ENCODE results near the gene EMC1. TPM values are rescaled to one million over a fixed set of nuclear protein-coding genes. Genes with fewer than 3 reads are reported as not detected.

EMC1 gene
- total and polyA plus RNA-seq, 2 donors (not counting 3 experiments of a cell fraction or from before 2014, with no cell fraction given), result 77.5 to 164 TPM

DNA sequence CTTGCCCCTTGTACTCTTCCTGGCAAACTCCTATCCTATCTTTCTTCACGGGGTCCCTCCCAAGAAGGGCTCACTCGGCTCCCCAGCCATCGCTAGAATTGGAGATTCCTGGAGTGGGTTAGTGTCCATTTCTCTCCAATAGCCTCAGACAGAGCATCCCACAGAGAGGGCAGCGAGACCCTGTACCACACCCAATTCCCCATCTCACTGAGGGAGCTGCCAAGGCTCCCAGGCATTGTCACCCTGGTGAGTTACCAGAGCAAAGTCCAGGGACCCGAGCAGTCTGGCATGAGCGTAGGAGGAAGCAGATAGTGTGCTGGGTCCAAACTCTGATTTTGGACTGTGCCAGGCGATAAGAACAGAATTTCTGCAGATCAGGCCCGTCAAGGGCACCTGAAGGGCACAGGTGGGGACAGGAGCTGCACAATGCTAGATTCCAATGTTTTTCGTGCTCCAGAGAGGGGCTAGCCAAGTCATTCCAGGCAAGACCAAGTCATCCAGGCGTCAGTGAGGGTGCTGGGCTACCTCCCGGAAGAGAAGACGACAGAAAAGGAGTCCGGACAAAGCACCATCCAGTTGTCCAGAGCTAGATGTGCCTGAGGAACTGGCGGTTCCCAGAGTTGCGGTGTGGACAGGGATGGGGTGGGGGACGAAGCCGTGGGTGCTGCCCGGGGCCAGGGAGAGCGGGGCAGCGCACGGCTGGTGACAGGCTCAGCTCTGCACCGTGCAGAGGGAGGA, 22.0 kb upstream of the EMC1 start:
- intact Hi-C loops (cut with micrococcal nuclease), result loop anchor here (5.0 kb wide), 1 partner anchor 379 kb away; no protein-coding TSS in a partner anchor
- FAIRE-seq, result no peak
- BruUV-seq (replicated peaks), result no TSS peak

More for the DNA sequence above, 22.0 kb upstream of the EMC1 start:
- no peak overlapping the region for H3K4me2 ChIP-seq (ENCODE audit: insufficient read depth, low read length)
- no peak overlapping the region for H3K9ac ChIP-seq (replicated peaks; ENCODE audit: extremely low read depth, insufficient read depth, low read length)
- dilution Hi-C loops (cut with MboI; ENCODE audit: extremely low pct_ligation_motif_present, low sequenced_read_pairs), result no loop called here
- H3K27me3 ChIP-seq (ENCODE audit: control insufficient read depth in 2 of 2, insufficient read depth in 2 of 2, low read length in 2 of 2), result peaks cover 2 to 7% of the 10 kb centered on the region in 2 experiments
- no peaks in the 10 kb centered on the region for H3K9me1 ChIP-seq (replicated peaks; ENCODE audit: control insufficient read depth, extremely low read depth, insufficient read depth, low read length)
- no peaks in the 10 kb centered on the region for H3K36me3 ChIP-seq (ENCODE audit: control insufficient read depth in 2 of 2, extremely low read depth in 1 of 2, insufficient read depth in 2 of 2, low read length in 2 of 2)
- CTCF ChIA-PET, result no interaction called here
- DNase-seq (ENCODE audit: low read depth, low spot score), result no peak
- no peak overlapping the region for H3K4me3 ChIP-seq (replicated peaks in 1 of 3; ENCODE audit: insufficient read depth in 1 of 3, low read depth in 1 of 3, low read length in 3 of 3)
- H3K9me3 ChIP-seq (replicated peaks; ENCODE audit: control insufficient read depth, insufficient read depth, low read length), result no peaks in the 10 kb centered on the region
- H3K79me2 ChIP-seq (ENCODE audit: control insufficient read depth, insufficient read depth, low read length), result no peaks in the 10 kb centered on the region
- H4K20me1 ChIP-seq (replicated peaks; ENCODE audit: control insufficient read depth, extremely low read depth, insufficient read depth, low read length), result no peaks in the 10 kb centered on the region
- POLR2A ChIA-PET, result no interaction called here
- no peak overlapping the region for H2AFZ ChIP-seq (ENCODE audit: low read depth, low read length)
- no peaks in the 10 kb centered on the region for H3K4me1 ChIP-seq (ENCODE audit: control insufficient read depth, extremely low read depth, insufficient read depth, low read length)
- no peak for TF ChIP-seq FOS (IDR thresholded peaks at IDR 0.05; ENCODE audit: borderline replicate concordance, insufficient read depth, low read length)
- no peak for TF ChIP-seq GATA2 (IDR thresholded peaks at IDR 0.05; ENCODE audit: insufficient read depth, insufficient read length, low read depth, low read length)
- TF ChIP-seq, protein P1, sequence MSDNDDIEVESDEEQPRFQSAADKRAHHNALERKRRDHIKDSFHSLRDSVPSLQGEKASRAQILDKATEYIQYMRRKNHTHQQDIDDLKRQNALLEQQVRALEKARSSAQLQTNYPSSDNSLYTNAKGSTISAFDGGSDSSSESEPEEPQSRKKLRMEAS (IDR thresholded peaks at IDR 0.05; ENCODE audit: insufficient read depth, insufficient read length), result no peak
- no peak for TF ChIP-seq POLR2A (IDR thresholded peaks at IDR 0.05; ENCODE audit: low read depth, low read length)
- TF ChIP-seq JUN (IDR thresholded peaks at IDR 0.05; ENCODE audit: borderline replicate concordance, insufficient read depth, insufficient read length, low read depth), result no peak
- no peak for TF ChIP-seq POLR2AphosphoS5 (IDR thresholded peaks at IDR 0.05; ENCODE audit: insufficient read depth, low read depth, low read length)
- TF ChIP-seq, protein P2, sequence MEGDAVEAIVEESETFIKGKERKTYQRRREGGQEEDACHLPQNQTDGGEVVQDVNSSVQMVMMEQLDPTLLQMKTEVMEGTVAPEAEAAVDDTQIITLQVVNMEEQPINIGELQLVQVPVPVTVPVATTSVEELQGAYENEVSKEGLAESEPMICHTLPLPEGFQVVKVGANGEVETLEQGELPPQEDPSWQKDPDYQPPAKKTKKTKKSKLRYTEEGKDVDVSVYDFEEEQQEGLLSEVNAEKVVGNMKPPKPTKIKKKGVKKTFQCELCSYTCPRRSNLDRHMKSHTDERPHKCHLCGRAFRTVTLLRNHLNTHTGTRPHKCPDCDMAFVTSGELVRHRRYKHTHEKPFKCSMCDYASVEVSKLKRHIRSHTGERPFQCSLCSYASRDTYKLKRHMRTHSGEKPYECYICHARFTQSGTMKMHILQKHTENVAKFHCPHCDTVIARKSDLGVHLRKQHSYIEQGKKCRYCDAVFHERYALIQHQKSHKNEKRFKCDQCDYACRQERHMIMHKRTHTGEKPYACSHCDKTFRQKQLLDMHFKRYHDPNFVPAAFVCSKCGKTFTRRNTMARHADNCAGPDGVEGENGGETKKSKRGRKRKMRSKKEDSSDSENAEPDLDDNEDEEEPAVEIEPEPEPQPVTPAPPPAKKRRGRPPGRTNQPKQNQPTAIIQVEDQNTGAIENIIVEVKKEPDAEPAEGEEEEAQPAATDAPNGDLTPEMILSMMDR (IDR thresholded peaks at IDR 0.05; ENCODE audit: extremely low read depth in 1 of 2, insufficient read depth in 1 of 2, low read depth in 1 of 2, low read length in 2 of 2), result no peak
- no peak for TF ChIP-seq MYC (IDR thresholded peaks at IDR 0.05; ENCODE audit: low read depth, low read length)
- TF ChIP-seq EZH2 (IDR thresholded peaks at IDR 0.05; ENCODE audit: borderline replicate concordance, low read depth, low read length, severe bottlenecking), result no peak
- no peak overlapping the region for H3K27ac ChIP-seq (ENCODE audit: insufficient read depth, low read depth, low read length)

All from endothelial cell of umbilical vein (primary cell).